ENCODE data around the gene MT3.
A peak's percentile ranks its signal among the peaks of the same experiment; 100 is the strongest.
"Not testable (repeated sequence)": the region's sequence is repeated elsewhere in the genome, so short reads cannot be mapped to it uniquely, and the experiment has no call there.

MT3 gene

DNA sequence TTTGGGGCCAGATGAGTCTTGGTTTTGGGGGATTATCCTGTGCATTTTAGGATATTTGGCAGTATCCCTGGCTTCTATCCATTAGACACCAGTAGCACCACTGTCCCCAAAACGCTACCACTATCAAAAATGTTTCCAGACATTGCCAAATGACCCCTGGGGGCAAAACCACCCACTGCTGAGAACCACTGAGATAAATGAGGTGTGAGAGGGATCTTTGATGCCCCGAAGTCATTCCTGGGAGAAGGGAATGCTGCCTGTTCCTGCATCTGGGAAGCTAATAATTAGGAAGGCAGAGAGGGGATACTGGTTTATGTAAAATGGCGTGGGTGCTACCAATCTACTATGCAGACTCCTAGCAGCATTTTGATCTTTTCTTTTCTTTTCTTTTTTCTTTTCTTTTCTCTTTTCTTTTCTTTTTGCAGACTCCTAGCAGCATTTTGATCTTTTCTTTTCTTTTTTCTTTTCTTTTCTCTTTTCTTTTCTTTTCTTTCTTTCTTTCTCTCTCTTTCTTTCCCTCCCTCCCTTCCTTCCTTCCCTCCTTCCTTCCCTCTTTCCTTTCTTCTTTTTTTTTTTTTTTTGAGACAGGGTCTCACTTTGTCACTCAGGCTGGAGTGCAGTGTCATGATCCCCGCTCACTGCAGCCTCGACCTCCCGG lies 8.8 kb upstream of the MT3 start:
- DNase-seq: no peak

DNA sequence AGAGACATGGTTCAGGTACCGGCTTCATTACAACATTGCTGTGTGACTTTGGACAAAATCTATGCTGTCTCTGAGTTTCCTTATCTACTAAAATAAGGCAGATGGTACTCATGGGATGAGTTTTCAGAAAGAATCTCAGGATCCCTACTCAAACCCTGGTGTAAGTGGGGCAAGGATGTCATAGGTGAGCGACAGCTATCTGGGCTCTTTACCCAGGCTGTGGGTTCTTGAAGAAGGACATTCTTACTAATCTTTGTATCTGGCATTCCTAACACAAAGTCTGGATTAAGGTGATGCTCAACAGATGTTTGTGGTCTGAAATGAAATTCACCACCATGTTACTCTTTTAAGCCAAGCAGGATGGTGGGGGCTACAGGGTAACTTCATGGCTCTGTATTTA lies 6.4 kb upstream of the MT3 start:
- not testable (repeated sequence) for DNase-seq

DNA sequence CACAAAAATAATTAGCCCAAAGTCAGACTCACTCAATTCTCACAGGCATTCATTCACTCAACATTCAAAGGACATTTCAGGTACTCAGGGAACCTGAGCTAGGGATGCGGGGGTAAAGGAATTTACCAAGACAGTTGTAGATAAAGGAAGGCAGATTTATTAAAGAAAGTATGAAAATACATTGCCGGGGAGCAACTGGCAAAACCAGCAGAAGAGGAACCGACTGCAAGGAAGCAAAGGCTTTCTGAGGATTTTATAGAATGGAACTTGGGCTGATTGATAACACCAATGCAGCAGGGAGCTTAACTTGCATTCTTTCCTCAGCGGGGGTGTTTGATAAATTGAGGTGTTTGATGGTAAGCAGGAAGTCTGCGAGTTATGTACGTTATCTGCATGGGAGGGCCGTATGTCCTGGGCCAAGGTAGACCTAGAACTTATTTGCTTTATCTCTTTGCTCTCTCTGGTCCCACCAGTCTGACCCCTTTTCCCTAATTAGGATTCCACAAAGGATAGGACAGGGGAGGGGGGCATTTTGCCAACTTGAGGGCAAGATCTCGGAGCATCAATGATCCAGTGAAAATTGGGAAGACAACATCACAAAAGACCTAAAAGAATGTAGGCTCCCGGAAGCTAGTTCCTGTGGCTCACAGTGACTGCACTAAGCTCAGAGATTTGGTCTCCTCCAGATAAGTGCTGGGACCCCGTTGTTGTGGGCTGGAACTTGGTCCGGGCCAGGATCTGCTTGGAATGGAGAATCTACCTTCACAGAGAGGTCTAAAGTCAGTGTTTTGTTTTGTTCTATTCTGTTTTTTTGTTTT lies 5.8 kb upstream of the MT3 start:
- no peak for DNase-seq

- DNase-seq: no peak
Observed at GRCh38 chr16:56584276-56584675, 5.1 kb upstream of the MT3 start.

- DNase-seq: no peak
Observed at GRCh38 chr16:56588781-56589140, 567 bp upstream of the MT3 start.

DNA sequence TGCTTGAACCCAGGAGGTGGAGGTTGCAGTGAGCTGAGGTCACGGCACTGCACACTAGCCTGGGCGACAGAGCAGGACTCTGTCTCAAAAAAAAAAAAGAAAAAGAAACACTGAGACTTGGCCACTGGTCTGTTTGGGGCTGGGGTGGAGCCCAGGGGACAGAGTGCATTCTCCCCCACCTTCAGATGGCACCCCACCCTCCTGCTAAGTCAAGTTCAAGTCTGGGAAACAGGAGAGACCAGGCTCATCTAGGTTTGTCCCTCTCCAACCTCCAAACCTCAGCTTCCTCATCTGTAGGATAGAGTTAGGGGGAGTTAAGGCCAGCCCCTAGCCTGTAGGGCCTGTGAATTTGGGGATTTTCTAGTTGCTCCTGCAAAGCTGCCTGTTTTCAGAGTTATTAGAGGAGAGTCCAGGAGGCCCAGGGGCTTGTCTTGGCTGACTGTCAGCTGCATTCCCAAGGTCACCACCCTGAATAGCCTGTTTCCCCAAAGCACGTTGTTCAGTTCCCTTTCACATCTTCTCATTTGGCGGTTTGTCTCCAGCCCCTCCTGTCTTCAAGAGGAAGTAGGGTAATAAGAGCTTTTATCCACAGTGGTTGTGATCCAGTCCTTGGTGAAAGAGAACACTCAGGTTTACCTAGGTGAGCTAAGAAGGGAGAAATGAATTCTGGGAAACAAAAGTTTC lies 2.2 kb downstream of the MT3 start:
- DNase-seq: no peak

GRCh38 chr16:56593573-56594291 lies 4.4 kb downstream of the MT3 start:
- no peak for DNase-seq

- no peak for DNase-seq
Observed at GRCh38 chr16:56594292-56594619, 4.9 kb downstream of the MT3 start.

DNA sequence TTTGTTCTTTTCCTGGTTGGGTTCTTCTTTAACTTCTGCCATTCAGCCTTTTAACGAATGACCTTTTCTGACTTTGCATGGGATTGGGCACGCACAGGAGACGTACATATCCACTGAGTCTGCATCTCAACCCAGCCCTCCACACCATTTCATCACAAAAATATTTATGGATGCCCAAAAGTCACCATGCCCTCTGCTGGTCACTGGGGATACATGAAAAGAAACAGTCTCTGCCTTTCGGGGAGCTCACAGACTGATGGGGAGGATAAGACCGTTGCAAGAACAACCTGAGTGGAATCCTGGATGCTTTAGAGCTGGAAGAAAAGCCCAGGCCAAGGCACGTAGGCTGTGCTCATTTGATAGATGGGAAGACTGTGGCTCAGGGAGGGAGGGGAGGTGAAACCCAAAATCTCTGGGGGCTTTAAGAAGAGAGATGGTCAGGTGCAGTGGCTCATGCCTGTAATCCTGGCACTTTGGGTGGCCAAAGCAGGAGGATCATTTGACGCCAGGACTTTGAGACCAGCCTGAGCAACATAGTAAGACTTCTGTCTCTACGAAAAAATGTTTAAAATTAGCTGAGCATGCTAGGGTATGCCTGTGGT lies 11.2 kb downstream of the MT3 start:
- peak; percentile 53 for DNase-seq

DNA sequence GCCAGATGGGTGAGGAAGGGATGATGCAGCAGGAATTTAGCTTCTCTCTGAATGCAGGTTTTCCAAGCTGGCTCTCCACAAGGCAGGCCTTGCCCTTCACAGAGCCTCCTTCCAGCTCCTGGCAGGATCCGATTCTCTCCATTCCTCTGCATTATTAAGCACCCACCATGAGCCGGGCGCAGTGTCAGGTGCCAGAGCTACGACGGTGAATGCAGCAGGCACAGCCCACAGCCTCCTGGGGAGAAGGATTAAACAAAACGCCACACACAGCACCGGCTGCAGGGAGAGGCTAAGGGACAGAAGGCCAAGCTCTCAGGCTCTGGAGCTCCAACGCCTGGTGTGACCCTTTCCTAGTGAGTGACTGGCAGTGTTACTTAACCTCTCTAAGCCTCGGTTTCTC lies 12.0 kb downstream of the MT3 start:
- no peak for DNase-seq

- DNase-seq: no peak
Observed at GRCh38 chr16:56603589-56603988, 14.3 kb downstream of the MT3 start.

GRCh38 chr16:56604966-56605365 lies 15.6 kb downstream of the MT3 start:
- no peak for DNase-seq

DNA sequence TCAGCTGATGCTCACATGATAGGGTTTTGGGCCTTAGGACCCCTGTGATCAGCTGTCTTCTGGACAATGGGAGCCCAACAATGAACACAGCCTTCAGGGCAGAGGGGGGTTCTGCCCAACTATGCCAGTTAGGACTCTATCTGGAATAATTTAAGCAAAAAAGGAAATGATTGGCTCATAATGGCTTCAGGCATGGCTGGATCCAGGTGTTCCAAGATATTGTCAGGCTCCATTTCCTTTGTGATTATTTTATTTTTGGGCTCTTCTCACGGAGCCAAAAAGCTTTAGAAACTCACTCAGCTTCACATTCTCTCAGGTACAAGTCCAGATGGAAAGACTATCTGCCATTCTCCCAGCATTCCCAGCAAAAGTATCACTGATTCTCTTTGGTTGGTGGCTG lies 16.1 kb downstream of the MT3 start:
- no peak for DNase-seq

DNA sequence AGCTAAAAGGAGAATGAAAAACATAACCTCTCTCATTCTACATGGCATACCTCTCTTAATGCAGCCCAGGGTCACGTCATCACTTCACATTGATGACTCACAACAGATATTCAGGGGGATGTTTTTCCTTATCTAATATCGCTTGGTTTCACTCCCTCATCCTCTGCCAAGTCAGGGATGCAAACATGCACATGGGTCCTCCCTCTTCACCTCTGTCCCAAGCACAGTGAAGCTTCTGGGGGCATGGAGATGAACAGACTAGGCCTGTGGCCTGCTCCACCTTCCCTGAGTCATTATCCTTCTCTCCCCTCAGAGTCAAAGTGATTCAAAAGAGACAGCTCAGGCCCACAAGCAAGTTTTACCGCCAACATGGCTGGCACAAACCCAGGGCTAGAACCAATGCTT lies 16.7 kb downstream of the MT3 start:
- no peak for DNase-seq

GRCh38 chr16:56606476-56607108 lies 17.3 kb downstream of the MT3 start:
- no peak for DNase-seq

DNA sequence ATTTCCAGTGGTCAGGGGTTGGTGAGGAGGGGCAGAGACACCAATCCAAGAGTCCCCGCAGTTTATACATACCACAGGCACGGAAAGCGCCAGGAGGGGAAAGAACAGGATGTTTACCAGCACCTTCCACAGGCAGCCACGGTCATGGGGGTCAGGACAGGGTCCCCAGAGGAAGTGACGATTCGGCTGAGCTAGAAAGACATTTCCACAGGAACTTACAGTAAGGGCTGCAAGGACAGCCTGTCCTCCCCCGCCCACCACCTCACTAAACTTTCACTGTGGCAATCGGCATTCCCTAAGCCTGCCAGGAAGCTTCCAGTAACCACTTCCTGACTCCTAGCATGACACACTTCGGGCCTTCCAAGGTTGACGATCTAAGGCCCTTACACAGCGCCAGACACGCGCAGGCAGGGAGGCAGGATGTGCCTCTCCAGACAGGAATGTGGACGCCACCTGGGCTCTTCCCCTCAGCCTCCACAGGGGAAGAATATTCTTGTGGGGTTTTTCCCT lies 17.8 kb downstream of the MT3 start:
- DNase-seq: no peak

- DNase-seq: no peak
Observed at GRCh38 chr16:56607675-56608042, 18.3 kb downstream of the MT3 start.

- peak; percentile 95 for DNase-seq
Observed at GRCh38 chr16:56608043-56608875, 18.9 kb downstream of the MT3 start, which contains the start of gene MT2A. MT2A (plus strand) TSS chr16:56608584; CDS start chr16:56608656, 72 bp downstream.

DNA sequence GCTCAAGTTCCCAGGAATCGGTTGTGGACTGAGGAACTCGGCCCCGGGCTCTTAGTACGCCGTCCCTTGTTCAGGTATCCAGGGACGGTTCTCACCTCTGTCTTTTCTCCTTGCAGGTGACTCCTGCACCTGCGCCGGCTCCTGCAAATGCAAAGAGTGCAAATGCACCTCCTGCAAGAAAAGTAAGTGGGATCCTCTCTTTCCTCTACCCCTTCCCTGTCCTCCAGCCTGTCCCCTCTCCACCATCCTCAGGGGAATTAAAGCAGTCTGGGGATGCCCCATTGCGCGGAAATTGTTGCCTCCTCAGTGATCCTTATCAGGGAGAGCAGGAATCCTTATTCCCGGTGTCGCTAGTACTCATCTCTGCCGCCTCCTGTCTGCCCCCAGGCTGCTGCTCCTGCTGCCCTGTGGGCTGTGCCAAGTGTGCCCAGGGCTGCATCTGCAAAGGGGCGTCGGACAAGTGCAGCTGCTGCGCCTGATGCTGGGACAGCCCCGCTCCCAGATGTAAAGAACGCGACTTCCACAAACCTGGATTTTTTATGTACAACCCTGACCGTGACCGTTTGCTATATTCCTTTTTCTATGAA lies 19.6 kb downstream of the MT3 start:
- no peak for DNase-seq

DNA sequence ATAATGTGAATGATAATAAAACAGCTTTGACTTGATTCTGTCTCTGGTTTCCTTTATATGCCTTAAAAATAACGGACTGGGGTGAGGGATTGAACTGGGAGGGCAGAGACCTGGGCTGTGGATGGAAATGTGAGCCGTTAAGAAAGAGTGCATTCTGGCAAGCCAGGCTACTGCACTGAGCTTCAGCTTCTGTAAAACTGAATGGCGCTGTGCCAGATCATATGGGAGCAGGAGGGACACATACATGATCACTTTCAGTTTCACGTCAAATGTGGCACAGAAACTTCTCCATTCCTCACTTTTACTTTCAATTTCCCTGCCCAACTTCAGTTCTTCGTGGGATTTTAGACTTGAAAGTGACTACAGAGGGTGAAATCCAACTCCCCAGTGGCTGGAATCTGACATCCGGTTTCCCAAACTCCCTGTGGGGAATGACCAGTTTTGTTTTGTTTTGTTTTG lies 20.2 kb downstream of the MT3 start:
- peak; percentile 87 for DNase-seq

Measured in activated CD4-positive, alpha-beta T cell treated with anti-CD3 and anti-CD28 coated beads, Interleukin-2, Interleukin-6, amounts not matched to agents 100 ng/mL and 50 ng/mL, durations not matched to agents 16 hours and 8 hours (primary cell).